Cardiac fibroblast (primary cell): ENCODE measurements around the gene SKAP1.
A peak's percentile ranks its signal among the peaks of the same experiment; 100 is the strongest.
"Not testable (repeated sequence)": the region's sequence is repeated elsewhere in the genome, so short reads cannot be mapped to it uniquely, and the experiment has no call there.

Experiments used
- DNase-seq, 2 donors: peaks; one replicate each; pipeline versions ENCODE4 v3.0.0 to v3.0.0-alpha.2; 2010; ENCODE audit warnings: low read depth in 2 of 2
- H3K4me3 ChIP-seq, 2 donors: replicated peaks in 1 of 2; 1 replicate in 1 of 2; 2 replicates in 1 of 2; pipeline ENCODE4 v1.5.1; 2011; ENCODE audit warnings: low read depth in 2 of 2, low read length in 2 of 2, mild to moderate bottlenecking in 2 of 2, moderate library complexity in 1 of 2
- TF ChIP-seq, protein P1 (sequence below): IDR thresholded peaks from one replicate; pipeline ENCODE4 v1.5.1; 2011; ENCODE audit warnings: low read depth, mild to moderate bottlenecking, low read length, inconsistent platforms

SKAP1 gene

DNA sequence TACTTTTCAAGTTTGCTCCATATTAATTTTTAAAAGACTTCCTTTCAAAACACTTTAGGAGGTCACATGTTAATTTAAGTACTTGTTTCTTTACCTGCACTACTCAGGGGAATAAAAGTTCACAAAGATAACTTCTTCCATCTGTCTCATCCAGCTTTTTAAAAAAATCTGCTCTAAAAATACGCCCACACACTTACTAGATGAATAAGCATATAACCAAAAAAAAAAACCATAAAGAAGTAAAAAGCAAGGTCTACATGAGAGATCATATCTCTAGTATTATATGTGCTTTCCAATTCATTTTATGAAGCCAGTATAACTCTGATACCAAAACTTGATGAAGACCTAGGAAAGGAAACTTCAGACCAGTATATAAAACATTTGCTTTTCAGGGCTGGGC is 17.2 kb downstream of the SKAP1 start:
- TF ChIP-seq, protein P1, sequence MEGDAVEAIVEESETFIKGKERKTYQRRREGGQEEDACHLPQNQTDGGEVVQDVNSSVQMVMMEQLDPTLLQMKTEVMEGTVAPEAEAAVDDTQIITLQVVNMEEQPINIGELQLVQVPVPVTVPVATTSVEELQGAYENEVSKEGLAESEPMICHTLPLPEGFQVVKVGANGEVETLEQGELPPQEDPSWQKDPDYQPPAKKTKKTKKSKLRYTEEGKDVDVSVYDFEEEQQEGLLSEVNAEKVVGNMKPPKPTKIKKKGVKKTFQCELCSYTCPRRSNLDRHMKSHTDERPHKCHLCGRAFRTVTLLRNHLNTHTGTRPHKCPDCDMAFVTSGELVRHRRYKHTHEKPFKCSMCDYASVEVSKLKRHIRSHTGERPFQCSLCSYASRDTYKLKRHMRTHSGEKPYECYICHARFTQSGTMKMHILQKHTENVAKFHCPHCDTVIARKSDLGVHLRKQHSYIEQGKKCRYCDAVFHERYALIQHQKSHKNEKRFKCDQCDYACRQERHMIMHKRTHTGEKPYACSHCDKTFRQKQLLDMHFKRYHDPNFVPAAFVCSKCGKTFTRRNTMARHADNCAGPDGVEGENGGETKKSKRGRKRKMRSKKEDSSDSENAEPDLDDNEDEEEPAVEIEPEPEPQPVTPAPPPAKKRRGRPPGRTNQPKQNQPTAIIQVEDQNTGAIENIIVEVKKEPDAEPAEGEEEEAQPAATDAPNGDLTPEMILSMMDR, result no peak
- DNase-seq, result no peak

DNA sequence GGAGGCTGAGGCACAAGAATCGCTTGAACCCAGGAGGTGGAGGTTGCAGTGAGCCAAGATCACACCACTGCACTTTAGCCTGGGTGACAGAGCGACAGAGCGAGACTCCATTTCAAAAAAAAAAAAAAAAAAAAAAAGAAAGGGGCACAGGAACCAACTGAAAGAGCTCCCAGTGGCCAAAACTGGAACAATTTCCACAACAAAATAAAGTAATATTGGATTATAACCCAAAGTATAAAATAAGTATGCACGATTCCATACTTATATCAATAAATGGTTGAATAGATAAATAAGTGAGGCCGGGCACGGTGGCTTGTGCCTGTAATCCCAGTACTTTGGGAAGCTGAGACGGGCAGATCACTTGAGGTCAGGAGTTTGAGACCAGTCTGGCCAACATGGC is 19.2 kb downstream of the SKAP1 start:
- not testable (repeated sequence) for H3K4me3 ChIP-seq, DNase-seq

More for the DNA sequence above, 17.2 kb downstream of the SKAP1 start:
- H3K4me3 ChIP-seq, result no peak overlapping the region

DNA sequence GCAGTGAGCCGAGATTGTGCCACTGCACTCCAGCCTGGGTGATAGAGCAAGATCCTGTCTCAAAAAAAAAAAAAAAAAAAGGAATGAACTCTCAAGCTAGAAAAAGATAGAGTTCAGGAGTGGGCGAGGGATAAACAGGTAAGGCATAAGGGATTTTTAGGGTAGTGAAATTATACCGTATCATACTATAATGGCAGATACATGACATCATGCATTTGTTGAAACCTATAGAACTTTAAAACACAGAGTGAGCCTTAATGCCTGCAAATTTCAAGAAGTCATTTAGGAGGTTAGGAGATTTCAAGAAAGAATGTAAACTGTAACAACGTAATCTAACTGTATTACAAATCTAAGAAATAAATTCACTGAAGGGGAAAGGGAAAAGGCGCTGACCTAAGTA is 20.4 kb downstream of the SKAP1 start:
- no peak overlapping the region for H3K4me3 ChIP-seq
- TF ChIP-seq, protein P1, result no peak
- no peak for DNase-seq

DNA sequence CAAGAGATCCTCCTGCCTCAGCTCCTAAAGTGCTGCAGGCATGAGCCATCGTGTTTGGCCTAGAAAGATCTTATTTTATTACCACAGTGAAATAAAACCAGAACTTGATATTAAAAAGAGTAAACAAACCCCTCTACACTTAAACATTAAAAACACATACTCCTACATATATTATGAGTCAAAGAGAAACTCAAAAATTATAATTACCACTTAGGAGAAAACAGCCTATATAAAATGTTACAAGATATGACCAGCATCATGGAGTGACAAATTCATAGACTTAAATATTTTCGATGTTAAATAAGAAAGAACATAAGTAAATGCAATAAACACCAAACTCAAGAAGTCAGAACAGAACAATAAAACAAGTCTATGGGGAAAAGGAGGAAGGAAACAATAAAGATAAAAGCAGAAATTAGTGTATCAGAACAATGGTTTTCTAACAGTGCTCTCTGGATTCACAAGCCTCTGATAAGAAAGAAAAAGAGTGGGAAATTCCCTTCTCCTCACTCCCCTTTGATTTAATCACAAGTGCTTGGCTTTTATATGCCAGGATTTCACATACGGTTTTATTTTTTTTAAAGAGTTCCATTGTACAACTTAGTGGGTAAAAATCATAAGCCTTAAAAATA is 23.0 kb downstream of the SKAP1 start:
- TF ChIP-seq, protein P1, result no peak
- DNase-seq, result peak; percentile 2 to 10
- no peak overlapping the region for H3K4me3 ChIP-seq

DNA sequence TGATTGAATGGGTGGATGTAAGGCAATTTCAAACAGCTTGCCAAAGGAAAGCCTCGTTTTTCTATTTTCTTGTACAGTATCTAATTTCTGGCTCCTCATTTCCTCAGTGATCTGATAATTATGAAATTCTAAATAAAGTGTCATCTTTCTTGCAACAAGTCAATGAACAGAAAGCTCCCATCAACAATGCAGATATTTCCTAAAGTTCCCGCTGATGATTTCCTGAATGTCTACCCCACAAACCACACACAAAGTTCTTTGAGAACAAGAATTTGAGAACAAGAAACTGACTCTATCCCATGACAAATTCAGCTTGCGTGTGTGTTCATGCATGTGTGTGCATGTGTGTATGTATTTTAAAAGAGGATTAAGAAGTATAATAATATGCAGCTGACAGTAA is 35.2 kb downstream of the SKAP1 start:
- DNase-seq, result no peak
- no peak overlapping the region for H3K4me3 ChIP-seq
- TF ChIP-seq, protein P1, result no peak

DNA sequence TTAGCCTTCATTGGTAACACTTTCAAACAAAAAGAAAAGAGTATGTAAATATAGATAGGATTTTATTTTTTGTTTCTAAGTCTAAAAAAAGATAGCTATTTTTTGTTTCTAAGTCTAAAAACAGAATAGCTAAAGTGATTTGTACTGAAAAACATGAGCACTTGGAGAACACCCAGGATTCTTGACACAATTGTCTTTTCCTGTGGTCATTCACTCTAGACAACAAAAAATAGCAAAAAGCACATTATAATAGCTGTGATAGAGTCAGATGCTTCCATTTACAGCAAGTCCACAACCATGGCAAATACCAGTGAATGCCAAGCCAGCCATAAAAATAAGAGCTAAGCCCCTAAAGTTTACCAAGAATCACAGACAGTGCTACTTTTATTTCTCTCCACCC is 36.7 kb downstream of the SKAP1 start:
- no peak overlapping the region for H3K4me3 ChIP-seq
- peak in 1 of 2 donors; percentile 11 for DNase-seq
- TF ChIP-seq, protein P1, result no peak

DNA sequence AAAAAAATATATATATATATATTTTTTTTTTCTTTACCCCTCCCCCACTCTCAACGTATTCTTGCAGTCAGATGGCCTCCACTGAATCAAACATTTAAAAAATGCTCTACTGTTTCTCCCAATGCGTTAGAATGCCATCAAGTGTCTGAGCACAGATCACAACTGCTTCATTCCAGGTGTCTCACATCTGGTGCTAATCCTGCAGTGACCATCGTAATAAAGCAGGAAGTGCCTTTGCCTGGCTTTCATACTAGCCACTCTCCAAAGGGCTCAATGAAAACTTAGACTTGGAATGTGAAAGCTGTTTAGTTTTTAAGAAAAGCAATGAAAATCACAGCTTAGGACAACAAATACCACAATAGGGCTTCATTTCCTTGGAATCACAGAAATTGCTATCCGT is 37.2 kb downstream of the SKAP1 start:
- TF ChIP-seq, protein P1, result no peak
- peak in 1 of 2 donors; percentile 8 for DNase-seq
- no peak overlapping the region for H3K4me3 ChIP-seq
